H1 (cell line): ENCODE measurements around the gene SLC25A42. TPM values are rescaled to one million over a fixed set of nuclear protein-coding genes. Genes with fewer than 3 reads are reported as not detected.

ENCODE experiments used
- CHD1 ChIP-seq: IDR thresholded peaks from 2 replicates; pipeline ENCODE4 v1.6.1; 2012; ENCODE audit warnings: low read depth, low read length, improper control_type of control experiment
- EP300 ChIP-seq, 2 experiments: IDR thresholded peaks; 1 replicate in 1 of 2; 2 replicates in 1 of 2; pipeline ENCODE4 v1.6.1; 2011 to 2012; ENCODE audit warnings: low read depth in 2 of 2, low read length in 2 of 2, mild to moderate bottlenecking in 2 of 2, borderline replicate concordance in 1 of 2, inconsistent platforms in 1 of 2, moderate library complexity in 1 of 2
- GTF2F1 ChIP-seq: IDR thresholded peaks from 2 replicates; pipeline ENCODE4 v1.6.1; 2012; ENCODE audit warnings: low read depth, low read length, improper control_type of control experiment, borderline replicate concordance
- JUN ChIP-seq: IDR thresholded peaks from 2 replicates; pipeline ENCODE4 v1.6.1; 2011; ENCODE audit warnings: low read depth, mild to moderate bottlenecking, improper control_type of control experiment, low read length
- POLR2AphosphoS5 ChIP-seq: IDR thresholded peaks from 2 replicates; pipeline ENCODE4 v1.6.1; 2011; ENCODE audit warnings: low read depth, low read length
- SAP30 ChIP-seq: fragments of 300-600 bp; sonication (generic); IDR thresholded peaks from 2 replicates; pipeline ENCODE4 v1.7.1; 2012; ENCODE audit warnings: low read length, moderate library complexity, mild to moderate bottlenecking, inconsistent platforms; ENCODE audit not compliant: insufficient read depth, insufficient replicate concordance
- SP1 ChIP-seq: IDR thresholded peaks from 2 replicates; pipeline ENCODE4 v1.6.1; 2011; ENCODE audit warnings: low read depth, low read length
- polyA plus RNA-seq, 7 experiments: library from polyadenylated mRNA; depleted of rRNA in 3 of 7; stranded (reverse) in 5 of 7; unstranded in 2 of 7; fragments of >200 nt in 5 of 7; fragments of 200-250 nt in 2 of 7; gene quantifications; 1 replicate in 5 of 7; 2 replicates in 1 of 7; 4 replicates in 1 of 7; pipeline versions ENCODE4 v1.2.1 to v1.2.3, GENCODE V29; 2011 to 2013; ENCODE audit warnings: missing spikeins in 2 of 7, mixed read lengths in 2 of 7
- total RNA-seq: library from RNA; stranded (reverse); fragmentation: NEBNext Ultra II Directional; extraction: Animal tissue kit (Norgen Biotek cat#: 25700); gene quantifications from 2 replicates; pipeline ENCODE4 v1.2.1, GENCODE V29; 2021
- TF ChIP-seq, protein P1 (sequence below): fragments of 300-600 bp; sonication (generic); IDR thresholded peaks from 2 replicates; pipeline ENCODE4 v1.7.1; 2012; ENCODE audit warnings: low read length, moderate library complexity, mild to moderate bottlenecking, inconsistent platforms; ENCODE audit not compliant: insufficient replicate concordance
- TF ChIP-seq, protein P2 (sequence below): IDR thresholded peaks from 2 replicates; pipeline ENCODE4 v1.6.1; 2012; ENCODE audit warnings: inconsistent platforms

The SLC25A42 gene
- total and polyA plus RNA-seq, 2 of the 8 experiments (the other 6 are each of a cell fraction or from before 2014, with no cell fraction given): 5.9 to 6.2 TPM

DNA sequence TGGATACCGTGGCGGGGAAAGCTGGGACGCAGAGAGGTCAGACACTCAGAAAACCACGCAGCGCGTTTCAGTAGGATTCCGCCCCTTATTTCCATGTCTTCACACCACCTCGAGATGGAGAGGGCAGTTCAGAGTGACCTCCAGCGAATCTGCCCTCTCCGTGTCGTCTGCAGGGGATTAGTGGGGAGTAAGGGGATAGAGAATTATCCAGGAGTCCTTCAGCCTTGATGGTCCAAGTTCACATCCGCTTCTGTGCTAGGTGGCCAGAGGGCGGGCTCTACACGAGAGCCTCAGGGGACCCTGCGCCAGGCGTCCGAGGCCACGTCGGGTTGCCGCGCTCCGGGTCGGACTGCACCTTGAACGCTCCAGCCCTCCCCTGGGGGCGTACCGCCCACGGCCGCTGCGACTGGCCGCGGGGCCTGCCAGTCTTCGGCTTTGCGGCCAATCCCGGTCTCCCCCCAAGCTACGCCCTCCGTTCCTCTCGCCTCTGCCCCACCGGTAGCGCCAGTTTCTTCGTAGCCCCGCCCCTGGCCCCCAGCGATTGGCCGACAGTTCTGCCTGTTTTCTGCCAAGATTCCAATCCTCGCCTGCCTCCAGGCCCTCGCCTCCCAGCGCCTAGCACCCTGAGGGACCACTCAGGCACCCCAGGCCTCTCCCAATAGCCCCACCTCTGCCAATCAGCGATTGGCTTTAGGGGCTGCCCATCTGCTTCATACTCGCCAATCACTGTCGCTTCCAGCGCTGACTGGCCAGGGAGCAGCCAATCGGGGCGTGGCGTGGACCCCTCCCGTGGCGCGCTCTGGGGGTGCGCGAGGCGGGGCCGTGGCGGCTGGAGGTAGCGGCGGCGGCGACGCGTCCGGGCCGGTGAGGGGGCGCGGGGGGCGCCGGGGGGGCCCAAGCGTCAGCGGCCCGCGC lies at the start of gene SLC25A42 (continued):
- TF ChIP-seq, protein P1, sequence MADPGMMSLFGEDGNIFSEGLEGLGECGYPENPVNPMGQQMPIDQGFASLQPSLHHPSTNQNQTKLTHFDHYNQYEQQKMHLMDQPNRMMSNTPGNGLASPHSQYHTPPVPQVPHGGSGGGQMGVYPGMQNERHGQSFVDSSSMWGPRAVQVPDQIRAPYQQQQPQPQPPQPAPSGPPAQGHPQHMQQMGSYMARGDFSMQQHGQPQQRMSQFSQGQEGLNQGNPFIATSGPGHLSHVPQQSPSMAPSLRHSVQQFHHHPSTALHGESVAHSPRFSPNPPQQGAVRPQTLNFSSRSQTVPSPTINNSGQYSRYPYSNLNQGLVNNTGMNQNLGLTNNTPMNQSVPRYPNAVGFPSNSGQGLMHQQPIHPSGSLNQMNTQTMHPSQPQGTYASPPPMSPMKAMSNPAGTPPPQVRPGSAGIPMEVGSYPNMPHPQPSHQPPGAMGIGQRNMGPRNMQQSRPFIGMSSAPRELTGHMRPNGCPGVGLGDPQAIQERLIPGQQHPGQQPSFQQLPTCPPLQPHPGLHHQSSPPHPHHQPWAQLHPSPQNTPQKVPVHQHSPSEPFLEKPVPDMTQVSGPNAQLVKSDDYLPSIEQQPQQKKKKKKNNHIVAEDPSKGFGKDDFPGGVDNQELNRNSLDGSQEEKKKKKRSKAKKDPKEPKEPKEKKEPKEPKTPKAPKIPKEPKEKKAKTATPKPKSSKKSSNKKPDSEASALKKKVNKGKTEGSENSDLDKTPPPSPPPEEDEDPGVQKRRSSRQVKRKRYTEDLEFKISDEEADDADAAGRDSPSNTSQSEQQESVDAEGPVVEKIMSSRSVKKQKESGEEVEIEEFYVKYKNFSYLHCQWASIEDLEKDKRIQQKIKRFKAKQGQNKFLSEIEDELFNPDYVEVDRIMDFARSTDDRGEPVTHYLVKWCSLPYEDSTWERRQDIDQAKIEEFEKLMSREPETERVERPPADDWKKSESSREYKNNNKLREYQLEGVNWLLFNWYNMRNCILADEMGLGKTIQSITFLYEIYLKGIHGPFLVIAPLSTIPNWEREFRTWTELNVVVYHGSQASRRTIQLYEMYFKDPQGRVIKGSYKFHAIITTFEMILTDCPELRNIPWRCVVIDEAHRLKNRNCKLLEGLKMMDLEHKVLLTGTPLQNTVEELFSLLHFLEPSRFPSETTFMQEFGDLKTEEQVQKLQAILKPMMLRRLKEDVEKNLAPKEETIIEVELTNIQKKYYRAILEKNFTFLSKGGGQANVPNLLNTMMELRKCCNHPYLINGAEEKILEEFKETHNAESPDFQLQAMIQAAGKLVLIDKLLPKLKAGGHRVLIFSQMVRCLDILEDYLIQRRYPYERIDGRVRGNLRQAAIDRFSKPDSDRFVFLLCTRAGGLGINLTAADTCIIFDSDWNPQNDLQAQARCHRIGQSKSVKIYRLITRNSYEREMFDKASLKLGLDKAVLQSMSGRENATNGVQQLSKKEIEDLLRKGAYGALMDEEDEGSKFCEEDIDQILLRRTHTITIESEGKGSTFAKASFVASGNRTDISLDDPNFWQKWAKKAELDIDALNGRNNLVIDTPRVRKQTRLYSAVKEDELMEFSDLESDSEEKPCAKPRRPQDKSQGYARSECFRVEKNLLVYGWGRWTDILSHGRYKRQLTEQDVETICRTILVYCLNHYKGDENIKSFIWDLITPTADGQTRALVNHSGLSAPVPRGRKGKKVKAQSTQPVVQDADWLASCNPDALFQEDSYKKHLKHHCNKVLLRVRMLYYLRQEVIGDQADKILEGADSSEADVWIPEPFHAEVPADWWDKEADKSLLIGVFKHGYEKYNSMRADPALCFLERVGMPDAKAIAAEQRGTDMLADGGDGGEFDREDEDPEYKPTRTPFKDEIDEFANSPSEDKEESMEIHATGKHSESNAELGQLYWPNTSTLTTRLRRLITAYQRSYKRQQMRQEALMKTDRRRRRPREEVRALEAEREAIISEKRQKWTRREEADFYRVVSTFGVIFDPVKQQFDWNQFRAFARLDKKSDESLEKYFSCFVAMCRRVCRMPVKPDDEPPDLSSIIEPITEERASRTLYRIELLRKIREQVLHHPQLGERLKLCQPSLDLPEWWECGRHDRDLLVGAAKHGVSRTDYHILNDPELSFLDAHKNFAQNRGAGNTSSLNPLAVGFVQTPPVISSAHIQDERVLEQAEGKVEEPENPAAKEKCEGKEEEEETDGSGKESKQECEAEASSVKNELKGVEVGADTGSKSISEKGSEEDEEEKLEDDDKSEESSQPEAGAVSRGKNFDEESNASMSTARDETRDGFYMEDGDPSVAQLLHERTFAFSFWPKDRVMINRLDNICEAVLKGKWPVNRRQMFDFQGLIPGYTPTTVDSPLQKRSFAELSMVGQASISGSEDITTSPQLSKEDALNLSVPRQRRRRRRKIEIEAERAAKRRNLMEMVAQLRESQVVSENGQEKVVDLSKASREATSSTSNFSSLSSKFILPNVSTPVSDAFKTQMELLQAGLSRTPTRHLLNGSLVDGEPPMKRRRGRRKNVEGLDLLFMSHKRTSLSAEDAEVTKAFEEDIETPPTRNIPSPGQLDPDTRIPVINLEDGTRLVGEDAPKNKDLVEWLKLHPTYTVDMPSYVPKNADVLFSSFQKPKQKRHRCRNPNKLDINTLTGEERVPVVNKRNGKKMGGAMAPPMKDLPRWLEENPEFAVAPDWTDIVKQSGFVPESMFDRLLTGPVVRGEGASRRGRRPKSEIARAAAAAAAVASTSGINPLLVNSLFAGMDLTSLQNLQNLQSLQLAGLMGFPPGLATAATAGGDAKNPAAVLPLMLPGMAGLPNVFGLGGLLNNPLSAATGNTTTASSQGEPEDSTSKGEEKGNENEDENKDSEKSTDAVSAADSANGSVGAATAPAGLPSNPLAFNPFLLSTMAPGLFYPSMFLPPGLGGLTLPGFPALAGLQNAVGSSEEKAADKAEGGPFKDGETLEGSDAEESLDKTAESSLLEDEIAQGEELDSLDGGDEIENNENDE: no peak
- peak; percentile 97 for TF ChIP-seq SP1
- TF ChIP-seq GTF2F1: no peak
- no peak for TF ChIP-seq EP300 (IDR thresholded peaks at IDR 0.05; ENCODE audit: borderline replicate concordance in 1 of 2, low read depth in 2 of 2, low read length in 2 of 2)
- no peak for TF ChIP-seq CHD1
- TF ChIP-seq, protein P2, sequence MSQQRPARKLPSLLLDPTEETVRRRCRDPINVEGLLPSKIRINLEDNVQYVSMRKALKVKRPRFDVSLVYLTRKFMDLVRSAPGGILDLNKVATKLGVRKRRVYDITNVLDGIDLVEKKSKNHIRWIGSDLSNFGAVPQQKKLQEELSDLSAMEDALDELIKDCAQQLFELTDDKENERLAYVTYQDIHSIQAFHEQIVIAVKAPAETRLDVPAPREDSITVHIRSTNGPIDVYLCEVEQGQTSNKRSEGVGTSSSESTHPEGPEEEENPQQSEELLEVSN: peak; percentile 71
- peak; percentile 65 for TF ChIP-seq POLR2AphosphoS5
- TF ChIP-seq JUN: no peak
- TF ChIP-seq SAP30: no peak
